GM13977 (cell line): ENCODE data around the gene ABHD12B.

Experiments used
- DNase-seq: peaks from one replicate; pipeline ENCODE4 v3.0.0; 2012; ENCODE audit warnings: low spot score
- CTCF ChIP-seq: IDR thresholded peaks from 2 replicates; pipeline ENCODE4 v1.5.1; 2012; ENCODE audit warnings: mild to moderate bottlenecking, control low read depth; ENCODE audit not compliant: insufficient read depth; ENCODE audit errors: extremely low read depth, missing control alignments
- in situ Hi-C: fragments of 300-500 bp; cut with MboI; formaldehyde crosslinking; loops from one replicate; pipeline ENCODE4 v1.12.0; 2022; ENCODE audit warnings: low sequenced_read_pairs, low pct_unique_long_range_greater_than_20kb, mixed read lengths, inconsistent platforms; ENCODE audit not compliant: unreplicated experiment

ABHD12B gene

DNA sequence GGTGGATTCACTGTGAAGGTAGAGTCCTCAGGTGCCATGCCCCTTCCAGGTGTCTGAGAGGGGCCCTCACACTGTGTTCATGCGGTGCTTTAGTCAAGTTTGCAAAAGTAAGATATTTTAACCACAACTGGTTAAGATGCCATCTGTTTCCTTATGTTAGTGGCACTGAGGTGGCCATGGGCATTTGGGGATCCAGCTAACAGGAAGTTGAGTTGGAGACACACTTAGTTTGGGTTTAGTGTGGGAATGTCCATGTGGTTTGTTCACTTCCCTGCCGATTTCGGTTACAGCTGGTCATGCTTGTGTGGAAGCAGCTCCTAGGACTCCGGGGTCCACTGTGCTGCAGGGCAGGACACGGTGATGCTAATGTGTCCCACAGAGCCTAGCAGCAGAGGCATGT lies 17.3 kb upstream of the ABHD12B start:
- no peak for TF ChIP-seq CTCF
- in situ Hi-C loops, result loop anchor here (10.0 to 25.0 kb wide), 2 partner anchors 70 to 267 kb away; no protein-coding TSS in a partner anchor
- no peak for DNase-seq

- in situ Hi-C loops, result loop anchor here (10.0 to 25.0 kb wide), 2 partner anchors 71 to 268 kb away; no protein-coding TSS in a partner anchor
- TF ChIP-seq CTCF, result no peak
- no peak for DNase-seq
Measured at GRCh38 chr14:50855558-50855957, 16.3 kb upstream of the ABHD12B start.

DNA sequence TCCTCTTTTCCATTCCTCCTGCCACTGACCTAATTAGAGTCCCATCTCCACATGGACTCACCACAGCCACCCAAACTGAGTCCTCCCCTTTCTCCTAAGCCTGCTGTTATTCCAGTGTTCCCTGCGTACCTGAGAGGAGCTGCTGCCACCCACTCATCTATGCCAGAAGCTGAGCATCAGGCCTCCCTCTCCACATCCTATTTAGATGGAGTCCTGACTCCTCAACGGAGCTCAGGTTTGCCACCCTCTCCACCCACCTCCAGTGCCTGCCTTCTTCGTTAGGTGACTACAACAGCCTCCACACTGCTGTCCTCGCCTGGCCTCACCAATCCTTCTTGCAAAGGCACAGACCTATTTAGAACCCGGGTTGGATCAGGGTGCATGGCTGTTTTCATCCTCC lies 15.2 kb upstream of the ABHD12B start:
- no peak for DNase-seq
- in situ Hi-C loops, result loop anchor here (10.0 to 25.0 kb wide), 2 partner anchors 72 to 269 kb away; no protein-coding TSS in a partner anchor
- TF ChIP-seq CTCF, result no peak

DNA sequence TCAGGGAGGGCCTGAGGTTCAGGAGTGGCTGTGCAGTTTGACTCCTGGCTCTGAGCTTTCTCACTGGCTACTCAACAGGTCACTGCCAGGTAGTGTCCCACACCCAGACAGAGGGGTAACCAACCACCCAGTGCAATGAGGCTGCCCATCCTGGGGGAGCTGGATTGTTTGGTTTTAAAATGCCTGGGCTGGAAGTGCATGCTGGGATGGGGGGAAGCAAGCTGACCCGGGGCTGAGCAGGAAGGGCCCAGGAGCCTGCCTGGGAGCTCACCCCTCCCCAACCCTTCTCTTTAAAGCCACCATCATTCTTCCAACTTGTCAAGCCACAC lies 12.6 kb upstream of the ABHD12B start:
- no peak for TF ChIP-seq CTCF
- no peak for DNase-seq
- in situ Hi-C loops, result loop anchor here (10.0 to 25.0 kb wide), 2 partner anchors 74 to 272 kb away; no protein-coding TSS in a partner anchor

GRCh38 chr14:50860478-50861086 lies 11.3 kb upstream of the ABHD12B start:
- in situ Hi-C loops, result loop anchor here (25.0 kb wide), 1 partner anchor 273 kb away; no protein-coding TSS in a partner anchor
- TF ChIP-seq CTCF, result peak; percentile 73
- DNase-seq, result peak; percentile 83

GRCh38 chr14:50862036-50862570 lies 9.8 kb upstream of the ABHD12B start:
- in situ Hi-C loops, result loop anchor here (25.0 kb wide), 1 partner anchor 275 kb away; no protein-coding TSS in a partner anchor
- DNase-seq, result no peak
- no peak for TF ChIP-seq CTCF
